Cardiac fibroblast (primary cell): Measurements from ENCODE around the gene HMCN2.
A peak's percentile ranks its signal among the peaks of the same experiment; 100 is the strongest.
"Not testable (repeated sequence)": the region's sequence is repeated elsewhere in the genome, so short reads cannot be mapped to it uniquely, and the experiment has no call there.

ENCODE experiments used
- DNase-seq, 2 donors: peaks; one replicate each; pipeline versions ENCODE4 v3.0.0 to v3.0.0-alpha.2; 2010; ENCODE audit warnings: low read depth in 2 of 2
- H3K4me3 ChIP-seq, 2 donors: replicated peaks in 1 of 2; 1 replicate in 1 of 2; 2 replicates in 1 of 2; pipeline ENCODE4 v1.5.1; 2011; ENCODE audit warnings: low read depth in 2 of 2, low read length in 2 of 2, mild to moderate bottlenecking in 2 of 2, moderate library complexity in 1 of 2
- CTCF ChIP-seq: IDR thresholded peaks from one replicate; pipeline ENCODE4 v1.5.1; 2011; ENCODE audit warnings: low read depth, mild to moderate bottlenecking, low read length, inconsistent platforms

The HMCN2 gene

GRCh38 chr9:130333712-130334062 lies 68.1 kb downstream of the HMCN2 start:
- no peak for DNase-seq
- no peak for TF ChIP-seq CTCF
- H3K4me3 ChIP-seq = no peak overlapping the region

- no peak for TF ChIP-seq CTCF
These were observed 69.4 kb downstream of the HMCN2 start for GRCh38 chr9:130334915-130335314.

DNA sequence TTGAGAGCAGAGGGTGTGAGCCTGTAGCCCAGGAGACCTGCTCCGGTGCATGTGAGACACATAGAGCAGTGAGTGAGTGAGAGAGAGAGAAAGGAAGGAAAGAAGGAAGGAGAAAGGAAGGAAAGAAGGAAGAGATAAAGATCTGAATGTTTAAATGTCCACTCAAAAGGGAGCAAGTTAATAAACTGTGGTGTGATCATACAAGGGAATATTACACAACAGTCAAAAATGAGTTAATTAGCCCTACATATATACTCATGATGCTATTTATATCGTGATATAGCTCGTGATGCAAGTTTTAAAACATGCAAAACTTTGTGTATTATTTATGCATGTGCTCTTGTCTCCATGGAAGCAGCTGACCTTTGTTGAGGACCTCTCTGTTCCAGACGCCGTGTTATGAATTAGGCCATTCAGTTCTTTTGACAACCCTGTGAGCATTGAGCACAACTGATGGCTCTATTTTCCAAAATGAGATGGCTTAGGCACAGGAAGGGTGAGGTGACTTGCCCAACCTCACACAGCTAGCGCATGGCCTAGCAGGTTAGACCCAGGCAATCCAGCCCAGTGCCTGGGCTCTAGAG lies 70.6 kb downstream of the HMCN2 start:
- TF ChIP-seq CTCF = no peak
- peak in 1 of 2 donors; percentile 22 for DNase-seq
- H3K4me3 ChIP-seq = no peak overlapping the region

More at GRCh38 chr9:130334915-130335314, 69.4 kb downstream of the HMCN2 start:
- H3K4me3 ChIP-seq = no peak overlapping the region
- no peak for DNase-seq

- no peak for DNase-seq
- no peak for TF ChIP-seq CTCF
- H3K4me3 ChIP-seq = no peak overlapping the region
These were observed 71.3 kb downstream of the HMCN2 start for GRCh38 chr9:130336885-130337284.

- no peak overlapping the region for H3K4me3 ChIP-seq
- TF ChIP-seq CTCF = no peak
- DNase-seq = no peak
These were observed 71.8 kb downstream of the HMCN2 start for GRCh38 chr9:130337318-130337717.

DNA sequence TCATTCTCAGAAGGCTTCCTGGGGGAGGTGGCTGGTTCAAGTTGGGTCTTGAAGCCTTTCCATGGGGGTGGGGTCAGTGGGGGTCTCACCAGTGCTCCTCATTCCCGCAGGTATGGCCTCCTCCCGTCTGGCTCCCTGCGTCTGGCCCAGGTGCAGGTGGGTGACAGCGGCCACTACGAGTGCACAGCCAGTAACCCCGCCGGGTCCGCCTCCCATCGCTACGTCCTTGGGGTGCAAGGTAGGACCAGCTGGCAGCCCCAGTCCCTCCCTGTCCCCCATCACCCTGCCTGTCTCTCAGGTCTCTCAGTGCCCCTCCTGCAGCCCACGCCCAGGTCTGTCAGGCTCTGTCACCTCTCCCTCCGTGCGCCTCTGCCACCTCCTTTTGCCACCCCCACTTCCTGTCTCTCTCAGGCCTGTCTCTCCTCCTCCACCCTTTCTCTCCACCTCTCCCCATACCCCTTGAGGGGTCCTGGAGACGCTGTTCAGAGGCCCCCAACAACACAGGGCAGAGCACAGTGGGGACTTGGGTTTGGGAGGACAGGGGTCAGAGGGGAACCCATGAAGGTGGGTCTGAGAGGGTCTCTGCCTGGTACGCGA lies 72.3 kb downstream of the HMCN2 start:
- TF ChIP-seq CTCF = no peak
- no peak for DNase-seq
- H3K4me3 ChIP-seq = no peak overlapping the region

DNA sequence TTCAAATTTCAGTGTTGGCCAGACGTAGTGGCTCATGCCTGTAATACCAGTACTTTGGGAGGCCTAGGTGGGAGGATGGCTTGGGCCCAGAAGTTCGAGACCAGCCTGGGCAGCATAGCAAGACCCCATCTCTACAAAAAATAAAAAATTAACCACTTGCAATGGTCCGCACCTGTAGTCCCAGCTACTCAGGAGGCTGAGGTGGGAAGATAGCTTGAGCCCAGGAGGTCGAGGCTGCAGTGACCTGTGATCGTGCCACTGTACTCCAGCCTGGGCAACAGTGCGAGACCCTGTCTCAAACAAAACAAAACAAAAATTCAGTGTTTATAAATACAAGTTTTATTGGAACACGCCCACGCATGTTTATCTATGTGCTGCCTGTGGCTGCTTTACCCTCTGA lies 73.3 kb downstream of the HMCN2 start:
- H3K4me3 ChIP-seq, DNase-seq: not testable (repeated sequence)
